PFSK-1 (cell line): ENCODE measurements around the gene ZNF8.

Experiments
- FOXP2 ChIP-seq: optimal IDR thresholded peaks from 2 replicates; pipeline ENCODE3; 2011; ENCODE audit warnings: borderline replicate concordance, control low read depth, inconsistent platforms; ENCODE audit not compliant: insufficient read depth; ENCODE audit errors: extremely low read length, extremely low read depth
- POLR2AphosphoS5 ChIP-seq: IDR thresholded peaks from 2 replicates; pipeline ENCODE4 v1.6.1; 2012; ENCODE audit warnings: low read depth, mild to moderate bottlenecking, control low read depth, low read length, moderate library complexity
- REST ChIP-seq, 2 experiments: IDR thresholded peaks; 2 replicates each; pipeline versions ENCODE4 v1.6.1 to v1.8.0; 2011 to 2012; ENCODE audit warnings: low read depth in 2 of 2, low read length in 2 of 2, control low read depth in 1 of 2, inconsistent platforms in 1 of 2, mild to moderate bottlenecking in 1 of 2, moderate library complexity in 1 of 2; ENCODE audit not compliant: insufficient read depth in 1 of 2
- SIN3A ChIP-seq: IDR thresholded peaks from 2 replicates; pipeline ENCODE4 v1.6.1; 2012; ENCODE audit warnings: mild to moderate bottlenecking, low read length, moderate library complexity, borderline replicate concordance; ENCODE audit not compliant: insufficient read depth
- TAF1 ChIP-seq: IDR thresholded peaks from 2 replicates; pipeline ENCODE4 v1.6.1; 2012; ENCODE audit warnings: low read length, control low read depth, borderline replicate concordance; ENCODE audit not compliant: insufficient read depth

The ZNF8 gene

GRCh38 chr19:58326914-58327726, 48.4 kb downstream of the ZNF8 start, which contains the start of gene ZSCAN22:
Gene ZSCAN22 (plus strand): TSS chr19:58326994. CDS start chr19:58334803, 7,809 bp downstream.
- 0 out of 4 replicates have a peak, but pooled peaks of 1 of the 2 experiments have one; percentile 51 for TF ChIP-seq REST (IDR thresholded peaks at IDR 0.05; ENCODE audit: insufficient read depth in 1 of 2, low read depth in 2 of 2, low read length in 2 of 2)
- TF ChIP-seq POLR2AphosphoS5: peak; percentile 87
- peak; percentile 91; the same call in 1 of the 2 replicates for TF ChIP-seq TAF1
- peak; percentile 98 for TF ChIP-seq FOXP2
- TF ChIP-seq SIN3A: peak; percentile 76; the same call in 1 of the 2 replicates

GRCh38 chr19:58328999-58329398, 50.2 kb downstream of the ZNF8 start:
- TF ChIP-seq POLR2AphosphoS5: no peak
- TF ChIP-seq FOXP2: no peak
- no peak for TF ChIP-seq REST (IDR thresholded peaks at IDR 0.05; ENCODE audit: insufficient read depth in 1 of 2, low read depth in 2 of 2, low read length in 2 of 2)
- TF ChIP-seq TAF1: no peak
- no peak for TF ChIP-seq SIN3A

- no peak for TF ChIP-seq FOXP2
- TF ChIP-seq POLR2AphosphoS5: no peak
- TF ChIP-seq REST (IDR thresholded peaks at IDR 0.05; ENCODE audit: insufficient read depth in 1 of 2, low read depth in 2 of 2, low read length in 2 of 2): no peak
- TF ChIP-seq SIN3A: no peak
- no peak for TF ChIP-seq TAF1
These were observed 51.7 kb downstream of the ZNF8 start for GRCh38 chr19:58330458-58330857.

GRCh38 chr19:58332697-58333096, 53.9 kb downstream of the ZNF8 start:
- TF ChIP-seq REST (IDR thresholded peaks at IDR 0.05; ENCODE audit: insufficient read depth in 1 of 2, low read depth in 2 of 2, low read length in 2 of 2) (no peak), TAF1 (no peak), POLR2AphosphoS5 (no peak), SIN3A (no peak), FOXP2 (no peak)
